Activated T-helper 1 cell treated with Interleukin-2 at 50 U/mL for 16 hours (primary cell): ENCODE data around the gene PAX7.
A peak's percentile ranks its signal among the peaks of the same experiment; 100 is the strongest.
"Not testable (repeated sequence)": the region's sequence is repeated elsewhere in the genome, so short reads cannot be mapped to it uniquely, and the experiment has no call there.

ENCODE experiments used
- DNase-seq: peaks from one replicate; pipeline ENCODE4 v3.0.0-alpha.2; 2020; ENCODE audit warnings: low read depth

Gene PAX7

GRCh38 chr1:18630511-18631495 is at the start of gene PAX7:
Gene PAX7, plus strand, starts transcription at chr1:18630846. Its CDS starts 758 bp downstream, at chr1:18631604.
- DNase-seq, result no peak

GRCh38 chr1:18581420-18581880 is 49.2 kb upstream of the PAX7 start:
- DNase-seq, result peak; percentile 3

GRCh38 chr1:18582890-18583289 is 47.8 kb upstream of the PAX7 start:
- no peak for DNase-seq

GRCh38 chr1:18583326-18583941 is 47.2 kb upstream of the PAX7 start:
- no peak for DNase-seq

- not testable (repeated sequence) for DNase-seq
Observed at GRCh38 chr1:18586016-18586415, 44.6 kb upstream of the PAX7 start.

- DNase-seq, result no peak
Observed at GRCh38 chr1:18588093-18588492, 42.6 kb upstream of the PAX7 start.

GRCh38 chr1:18592368-18592767 is 38.3 kb upstream of the PAX7 start:
- DNase-seq, result no peak

- DNase-seq, result peak; percentile 24
Observed at GRCh38 chr1:18597160-18598042, 33.2 kb upstream of the PAX7 start.

- DNase-seq, result no peak
Observed at GRCh38 chr1:18599086-18599485, 31.6 kb upstream of the PAX7 start.

- no peak for DNase-seq
Observed at GRCh38 chr1:18599704-18600103, 30.9 kb upstream of the PAX7 start.

GRCh38 chr1:18602533-18603211 is 28.0 kb upstream of the PAX7 start:
- no peak for DNase-seq

GRCh38 chr1:18603212-18603852 is 27.3 kb upstream of the PAX7 start:
- no peak for DNase-seq

- no peak for DNase-seq
Observed at GRCh38 chr1:18606443-18607288, 24.0 kb upstream of the PAX7 start.

- DNase-seq, result no peak
Observed at GRCh38 chr1:18607289-18607760, 23.3 kb upstream of the PAX7 start.

- no peak for DNase-seq
Observed at GRCh38 chr1:18608534-18608933, 22.1 kb upstream of the PAX7 start.

- DNase-seq, result no peak
Observed at GRCh38 chr1:18611311-18611710, 19.3 kb upstream of the PAX7 start.

GRCh38 chr1:18612073-18612472 is 18.6 kb upstream of the PAX7 start:
- no peak for DNase-seq

GRCh38 chr1:18614069-18614735 is 16.4 kb upstream of the PAX7 start:
- no peak for DNase-seq
